HG02798 (cell line): ENCODE results near the gene TMEM273.

Experiments
- ATAC-seq: cut with Tn5 transposase; IDR thresholded peaks from one replicate; pipeline ENCODE4 v1.9.1; 2021; ENCODE audit warnings: mild to moderate bottlenecking; ENCODE audit not compliant: unreplicated experiment, poor library complexity

Gene TMEM273

DNA sequence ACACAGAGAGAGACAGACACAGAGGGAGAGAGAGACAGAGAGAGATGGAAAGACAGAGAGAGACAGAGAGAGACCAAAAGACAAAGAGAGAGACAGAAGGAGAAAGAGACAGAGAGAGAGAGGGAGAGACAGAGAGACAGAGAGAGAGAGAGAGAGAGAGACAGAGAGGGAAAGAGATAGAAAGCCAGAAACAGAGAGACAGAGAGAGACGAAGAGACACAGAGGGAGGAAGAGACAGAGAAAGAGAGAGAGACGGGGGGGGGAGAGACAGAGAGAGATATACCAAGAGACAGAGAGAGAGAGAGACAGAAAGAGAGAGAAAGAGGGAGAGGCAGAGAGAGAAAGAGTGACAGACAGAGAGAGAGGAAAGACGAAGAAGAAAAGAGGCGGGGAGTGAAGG, 83.1 kb downstream of the TMEM273 start:
- no peak for ATAC-seq
